Neural cell (in vitro differentiated cells): ENCODE data around the gene RNF157.

Source experiments
- EP300 ChIP-seq: fragments of 450-650 bp; conservative IDR thresholded peaks from 2 replicates; pipeline ENCODE4 v1.6.1; 2014; ENCODE audit warnings: antibody characterized with exemption, mild to moderate bottlenecking, moderate library complexity; ENCODE audit not compliant: poor library complexity, severe bottlenecking
- EZH2 ChIP-seq: fragments of 200-600, 300-800 bp; shearing (Covaris generic), sonication (generic); IDR thresholded peaks from 2 replicates; pipeline ENCODE4 v1.6.1; 2014; ENCODE audit warnings: antibody characterized with exemption, low read length, borderline replicate concordance, mild to moderate bottlenecking; ENCODE audit not compliant: insufficient read depth, poor library complexity, severe bottlenecking
- POLR2AphosphoS5 ChIP-seq: IDR thresholded peaks from 2 replicates; pipeline ENCODE4 v1.6.1; 2012
- SMC3 ChIP-seq: fragments of 450-650 bp; conservative IDR thresholded peaks from 2 replicates; pipeline ENCODE4 v1.6.1; 2014; ENCODE audit warnings: antibody characterized with exemption, mild to moderate bottlenecking, moderate library complexity; ENCODE audit not compliant: poor library complexity
- TAF1 ChIP-seq: IDR thresholded peaks from 2 replicates; pipeline ENCODE4 v1.6.1; 2012; ENCODE audit warnings: low read depth
- TF ChIP-seq, protein P1 (sequence below): fragments of 450-650 bp; IDR thresholded peaks from 2 replicates; pipeline ENCODE4 v1.5.1; 2014; ENCODE audit warnings: antibody characterized with exemption, mild to moderate bottlenecking, moderate library complexity; ENCODE audit not compliant: poor library complexity, severe bottlenecking

DNA sequence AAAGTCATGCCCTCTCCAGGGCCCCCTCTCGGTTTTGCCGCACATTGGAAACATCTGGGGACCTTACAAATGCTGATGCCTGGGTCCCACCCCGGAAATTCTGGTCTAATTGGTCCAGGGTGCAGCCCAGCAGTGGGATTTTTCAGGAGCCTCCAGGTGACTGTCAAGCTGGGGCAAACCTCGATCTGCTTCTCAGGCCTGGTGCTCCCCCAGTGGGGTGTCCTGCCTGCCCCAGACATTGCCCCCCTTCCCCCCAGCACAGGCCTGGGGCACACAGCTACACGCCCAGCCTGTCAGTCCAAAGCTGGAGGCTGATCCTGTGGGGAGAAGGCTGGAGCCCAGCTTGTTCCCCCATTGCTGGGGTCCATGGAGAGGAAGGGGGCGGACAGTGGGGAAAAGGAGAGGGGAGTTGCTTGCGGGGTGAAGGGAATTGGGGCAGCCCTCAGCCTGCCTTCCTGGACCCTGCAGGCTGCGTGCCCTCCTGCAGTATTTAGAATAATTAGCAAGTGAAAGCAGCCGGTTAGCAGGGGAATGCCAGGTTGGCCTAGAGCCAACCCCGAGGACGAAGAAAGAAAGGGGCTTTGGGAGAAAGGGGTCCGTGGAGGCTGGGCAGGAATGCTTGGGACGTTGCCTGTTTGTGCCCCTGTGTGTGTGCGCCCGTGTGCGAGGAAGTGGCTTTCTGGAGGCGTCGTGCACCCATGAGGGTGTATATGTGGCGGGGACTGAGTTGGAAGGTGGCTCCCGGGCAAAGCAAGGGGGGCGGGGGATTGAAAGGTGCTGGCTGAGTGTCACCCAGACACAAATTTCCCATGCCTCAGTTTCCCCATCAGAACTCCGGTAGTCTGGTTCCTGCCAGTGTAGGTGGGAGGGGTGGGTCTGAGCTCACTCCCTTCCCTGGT, 105.1 kb downstream of the RNF157 start:
- no peak for TF ChIP-seq POLR2AphosphoS5
- TF ChIP-seq, protein P1, sequence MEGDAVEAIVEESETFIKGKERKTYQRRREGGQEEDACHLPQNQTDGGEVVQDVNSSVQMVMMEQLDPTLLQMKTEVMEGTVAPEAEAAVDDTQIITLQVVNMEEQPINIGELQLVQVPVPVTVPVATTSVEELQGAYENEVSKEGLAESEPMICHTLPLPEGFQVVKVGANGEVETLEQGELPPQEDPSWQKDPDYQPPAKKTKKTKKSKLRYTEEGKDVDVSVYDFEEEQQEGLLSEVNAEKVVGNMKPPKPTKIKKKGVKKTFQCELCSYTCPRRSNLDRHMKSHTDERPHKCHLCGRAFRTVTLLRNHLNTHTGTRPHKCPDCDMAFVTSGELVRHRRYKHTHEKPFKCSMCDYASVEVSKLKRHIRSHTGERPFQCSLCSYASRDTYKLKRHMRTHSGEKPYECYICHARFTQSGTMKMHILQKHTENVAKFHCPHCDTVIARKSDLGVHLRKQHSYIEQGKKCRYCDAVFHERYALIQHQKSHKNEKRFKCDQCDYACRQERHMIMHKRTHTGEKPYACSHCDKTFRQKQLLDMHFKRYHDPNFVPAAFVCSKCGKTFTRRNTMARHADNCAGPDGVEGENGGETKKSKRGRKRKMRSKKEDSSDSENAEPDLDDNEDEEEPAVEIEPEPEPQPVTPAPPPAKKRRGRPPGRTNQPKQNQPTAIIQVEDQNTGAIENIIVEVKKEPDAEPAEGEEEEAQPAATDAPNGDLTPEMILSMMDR: no peak
- TF ChIP-seq EZH2: no peak
- no peak for TF ChIP-seq TAF1
- TF ChIP-seq SMC3: no peak
- no peak for TF ChIP-seq EP300
